Stimulated activated CD8-positive, alpha-beta memory T cell treated with anti-CD3 and anti-CD28 coated beads, Interleukin-15, amount 100 ng/mL, for 1 hour (primary cell): ENCODE measurements around the gene SLC16A12.
A peak's percentile ranks its signal among the peaks of the same experiment; 100 is the strongest.
"Not testable (repeated sequence)": the region's sequence is repeated elsewhere in the genome, so short reads cannot be mapped to it uniquely, and the experiment has no call there.

Experiments used
- DNase-seq: peaks from one replicate; pipeline ENCODE4 v3.0.0-alpha.2; 2020; ENCODE audit warnings: low read depth

The SLC16A12 gene

GRCh38 chr10:89414879-89415821, 120.2 kb downstream of the SLC16A12 start:
- no peak for DNase-seq

GRCh38 chr10:89414146-89414878, 121.1 kb downstream of the SLC16A12 start, which contains the start of gene IFIT5:
Gene IFIT5 (plus strand): TSS chr10:89414568. CDS start chr10:89414799, 231 bp downstream.
- DNase-seq: peak; percentile 30

- no peak for DNase-seq
Observed at GRCh38 chr10:89413398-89413912, 121.9 kb downstream of the SLC16A12 start.

- DNase-seq: not testable (repeated sequence)
Observed at GRCh38 chr10:89412276-89412675, 123.1 kb downstream of the SLC16A12 start.

GRCh38 chr10:89411135-89411534, 124.3 kb downstream of the SLC16A12 start:
- not testable (repeated sequence) for DNase-seq

GRCh38 chr10:89410551-89410950, 124.8 kb downstream of the SLC16A12 start:
- DNase-seq: not testable (repeated sequence)

GRCh38 chr10:89409282-89409681, 126.1 kb downstream of the SLC16A12 start:
- DNase-seq: not testable (repeated sequence)

GRCh38 chr10:89407792-89408191, 127.6 kb downstream of the SLC16A12 start:
- not testable (repeated sequence) for DNase-seq

- not testable (repeated sequence) for DNase-seq
Observed at GRCh38 chr10:89406178-89406577, 129.2 kb downstream of the SLC16A12 start.

GRCh38 chr10:89404104-89405047, 131.0 kb downstream of the SLC16A12 start:
- no peak for DNase-seq

- no peak for DNase-seq
Observed at GRCh38 chr10:89403043-89403442, 132.4 kb downstream of the SLC16A12 start.

GRCh38 chr10:89399956-89400355, 135.4 kb downstream of the SLC16A12 start:
- no peak for DNase-seq

- no peak for DNase-seq
Observed at GRCh38 chr10:89398003-89398749, 137.2 kb downstream of the SLC16A12 start.

GRCh38 chr10:89395141-89395540, 140.3 kb downstream of the SLC16A12 start:
- DNase-seq: no peak

GRCh38 chr10:89393898-89394297, 141.5 kb downstream of the SLC16A12 start:
- DNase-seq: no peak

- DNase-seq: no peak
Observed at GRCh38 chr10:89392974-89393373, 142.4 kb downstream of the SLC16A12 start.

- DNase-seq: peak; percentile 24
Observed at GRCh38 chr10:89391907-89392756, 143.3 kb downstream of the SLC16A12 start, which contains the start of gene IFIT1. Gene IFIT1 (plus strand): TSS chr10:89392623. CDS start chr10:89392713, 90 bp downstream.

GRCh38 chr10:89391226-89391576, 144.2 kb downstream of the SLC16A12 start:
- DNase-seq: not testable (repeated sequence)

GRCh38 chr10:89390476-89391225, 144.7 kb downstream of the SLC16A12 start:
- no peak for DNase-seq
